Hepatocyte (in vitro differentiated cells): Measurements from ENCODE around the gene SPAG6.

Experiments used
- EZH2phosphoT487 ChIP-seq: fragments of 200-600 bp; sonication (generic); IDR thresholded peaks from one replicate; pipeline ENCODE4 v1.6.1; 2018; ENCODE audit warnings: antibody characterized with exemption, mild to moderate bottlenecking, low read depth, moderate library complexity; ENCODE audit not compliant: unreplicated experiment, severe bottlenecking
- TF ChIP-seq, protein P1 (sequence below): fragments of 200-600 bp; sonication (generic); IDR thresholded peaks from 2 replicates; pipeline ENCODE4 v1.5.1; 2016; ENCODE audit warnings: antibody characterized with exemption, mild to moderate bottlenecking; ENCODE audit not compliant: poor library complexity

DNA sequence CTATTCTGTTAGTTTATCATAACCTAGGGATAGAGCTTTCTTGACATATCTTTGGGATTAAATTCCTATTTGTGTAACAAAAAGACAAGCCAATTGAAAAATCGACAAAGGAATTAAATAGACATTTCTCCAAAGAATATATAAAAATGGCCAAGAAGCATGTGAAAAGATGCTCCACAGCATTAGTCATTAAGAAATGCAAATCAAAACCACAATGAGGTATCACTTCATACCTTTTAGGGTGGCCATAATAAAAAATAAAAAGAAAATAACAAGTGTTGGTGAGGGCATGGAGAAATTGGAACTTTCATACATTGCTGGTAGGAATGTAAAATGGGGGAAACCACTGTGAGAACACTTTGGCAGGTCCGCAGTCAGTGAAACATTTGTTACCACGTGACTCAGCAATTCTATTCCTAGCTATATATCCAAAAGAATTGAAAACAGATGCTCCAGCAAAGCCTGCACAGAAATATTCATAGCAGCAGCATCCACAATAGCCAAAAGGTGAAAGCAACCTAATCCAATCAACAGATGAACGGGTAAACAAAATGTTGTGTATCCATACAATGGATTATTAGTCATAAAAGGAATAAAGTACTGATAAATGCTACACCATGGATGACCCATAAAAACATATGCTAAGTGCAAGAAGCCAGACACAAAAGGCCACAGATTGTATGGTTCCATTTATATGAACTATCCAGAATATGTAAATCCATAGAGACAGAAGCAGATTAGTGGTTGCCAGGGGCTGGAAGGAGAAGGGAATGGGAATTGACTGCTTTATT is 20.5 kb downstream of the SPAG6 start:
- TF ChIP-seq, protein P1, sequence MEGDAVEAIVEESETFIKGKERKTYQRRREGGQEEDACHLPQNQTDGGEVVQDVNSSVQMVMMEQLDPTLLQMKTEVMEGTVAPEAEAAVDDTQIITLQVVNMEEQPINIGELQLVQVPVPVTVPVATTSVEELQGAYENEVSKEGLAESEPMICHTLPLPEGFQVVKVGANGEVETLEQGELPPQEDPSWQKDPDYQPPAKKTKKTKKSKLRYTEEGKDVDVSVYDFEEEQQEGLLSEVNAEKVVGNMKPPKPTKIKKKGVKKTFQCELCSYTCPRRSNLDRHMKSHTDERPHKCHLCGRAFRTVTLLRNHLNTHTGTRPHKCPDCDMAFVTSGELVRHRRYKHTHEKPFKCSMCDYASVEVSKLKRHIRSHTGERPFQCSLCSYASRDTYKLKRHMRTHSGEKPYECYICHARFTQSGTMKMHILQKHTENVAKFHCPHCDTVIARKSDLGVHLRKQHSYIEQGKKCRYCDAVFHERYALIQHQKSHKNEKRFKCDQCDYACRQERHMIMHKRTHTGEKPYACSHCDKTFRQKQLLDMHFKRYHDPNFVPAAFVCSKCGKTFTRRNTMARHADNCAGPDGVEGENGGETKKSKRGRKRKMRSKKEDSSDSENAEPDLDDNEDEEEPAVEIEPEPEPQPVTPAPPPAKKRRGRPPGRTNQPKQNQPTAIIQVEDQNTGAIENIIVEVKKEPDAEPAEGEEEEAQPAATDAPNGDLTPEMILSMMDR = no peak
- TF ChIP-seq EZH2phosphoT487 = no peak
